ENCODE measurements around the gene MORF4L1.

- TF ChIP-seq CTCF (conservative IDR thresholded peaks at IDR 0.05 in 1 of 2, IDR thresholded peaks at IDR 0.05 in 1 of 2; ENCODE audit: low read depth in 1 of 2, low read length in 2 of 2) (no peak), EZH2 (IDR thresholded peaks at IDR 0.05; ENCODE audit: low read length, missing control alignments) (no peak)
These were observed 8.1 kb downstream of the MORF4L1 start for GRCh38 chr15:78880813-78881212.
